ENCODE measurements around the gene SALL4. TPM values are rescaled to one million over a fixed set of nuclear protein-coding genes. Genes with fewer than 3 reads are reported as not detected.
"Not testable (repeated sequence)": the region's sequence is repeated elsewhere in the genome, so short reads cannot be mapped to it uniquely, and the experiment has no call there.

SALL4 gene
- total RNA-seq, 2 experiments from 2014 or later: not detected

DNA sequence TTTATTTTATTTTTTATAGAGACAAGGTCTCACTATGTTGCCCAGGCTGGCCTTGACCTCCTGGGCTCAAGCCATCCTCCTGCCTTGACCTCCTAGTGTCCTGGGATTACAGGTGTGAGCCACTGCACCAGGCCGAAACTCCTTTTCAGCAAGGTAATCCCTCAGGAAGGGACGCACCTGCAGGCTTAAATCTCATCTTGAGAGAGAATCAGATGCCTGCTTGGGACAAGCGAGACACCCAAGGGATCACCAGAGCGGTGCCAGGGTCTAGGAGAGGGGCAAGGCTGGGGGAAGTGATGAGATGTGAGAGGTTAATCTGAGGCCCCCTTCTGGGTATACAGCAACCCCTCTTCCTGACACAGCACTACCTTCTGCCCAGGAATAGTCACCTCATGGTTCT, 30.1 kb downstream of the SALL4 start:
- no peak for DNase-seq
- Mint-ChIP-seq H3K27me3 (ENCODE audit: low read depth) (peaks cover 26% of the 10 kb centered on the region), H3K9me3 (no peaks in the 10 kb centered on the region), H3K4me3 (no peak overlapping the region), H3K4me1 (ENCODE audit: low read depth) (peaks cover 5% of the 10 kb centered on the region), H3K27ac (no peak overlapping the region), H3K36me3 (ENCODE audit: low read depth) (no peaks in the 10 kb centered on the region)
- intact Hi-C loops (cut with micrococcal nuclease): no loop called here
- CTCF ChIA-PET: no interaction called here

DNA sequence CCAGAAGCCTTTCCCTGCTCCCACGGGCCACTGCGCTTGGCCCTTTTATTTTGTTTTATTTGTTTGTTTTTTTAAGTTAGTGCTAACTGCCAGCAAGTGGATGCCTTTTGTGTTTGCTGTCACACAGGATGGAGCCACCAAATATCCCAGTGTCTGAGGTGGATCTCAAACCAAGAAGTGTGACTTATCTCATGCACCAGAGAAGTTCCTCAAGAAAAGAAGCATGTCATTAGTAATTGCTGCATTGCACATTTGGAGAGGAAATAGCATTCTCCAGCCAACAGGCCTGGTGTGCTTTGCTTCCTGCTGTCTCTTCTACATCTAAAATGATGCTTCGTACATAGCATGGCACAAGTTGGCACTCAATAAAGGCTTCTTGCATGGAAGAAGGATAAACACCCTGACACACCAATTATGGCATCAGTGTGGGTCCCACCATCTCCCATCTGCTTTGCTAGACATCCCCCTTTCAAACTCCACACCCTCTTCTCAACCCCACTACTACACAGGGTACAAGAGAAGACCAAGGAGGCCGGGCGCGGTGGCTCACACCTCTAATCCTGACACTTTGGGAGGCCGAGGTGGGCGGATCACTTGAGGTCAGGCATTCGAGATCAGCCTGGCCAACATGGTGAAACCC, 32.2 kb downstream of the SALL4 start:
- intact Hi-C loops (cut with micrococcal nuclease): no loop called here
- Mint-ChIP-seq H3K4me1 (ENCODE audit: low read depth) (peaks cover 5% of the 10 kb centered on the region), H3K27ac (no peak overlapping the region), H3K36me3 (ENCODE audit: low read depth) (no peaks in the 10 kb centered on the region), H3K9me3 (no peaks in the 10 kb centered on the region), H3K27me3 (ENCODE audit: low read depth) (peaks cover 41% of the 10 kb centered on the region), H3K4me3 (no peak overlapping the region)
- CTCF ChIA-PET: interaction anchor here (0.7 kb wide), 1 partner anchor 133 kb away, joined by 3 read pairs; no protein-coding TSS in a partner anchor
- no peak for DNase-seq

DNA sequence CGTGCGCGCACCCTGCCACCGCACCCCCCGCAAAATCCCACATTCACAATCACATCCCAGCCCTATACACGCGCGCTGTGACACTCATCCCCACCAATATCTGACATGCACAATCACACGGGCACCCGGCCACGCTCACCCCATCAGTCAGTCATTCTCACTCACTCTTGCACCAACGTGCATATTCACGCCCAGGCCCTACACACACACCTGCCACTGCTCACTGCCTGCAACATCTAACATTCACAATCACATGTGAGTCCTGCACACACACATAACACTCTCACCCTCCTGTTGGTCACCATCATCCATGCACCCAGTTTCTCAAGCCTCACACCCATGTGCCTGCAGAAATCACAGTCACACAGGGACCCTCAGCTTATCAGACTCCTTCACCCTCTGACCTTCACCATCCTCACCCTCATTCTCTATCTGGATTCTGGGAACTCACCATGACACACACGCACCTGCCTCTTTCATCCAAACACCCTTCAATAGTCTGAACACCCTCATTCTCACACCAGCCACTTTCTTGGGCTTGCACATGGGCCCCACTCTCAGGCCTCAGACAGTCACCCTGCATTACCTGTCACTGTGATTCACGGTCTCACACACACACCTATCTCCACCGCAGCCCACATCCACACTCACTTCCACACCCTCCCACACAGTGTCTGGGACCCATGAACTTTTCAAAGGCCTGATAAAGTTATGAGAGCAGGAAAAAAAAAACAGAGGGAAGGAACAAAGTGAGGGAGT, 33.4 kb downstream of the SALL4 start:
- CTCF ChIA-PET: interaction anchor here (0.7 kb wide), 1 partner anchor 131 kb away, joined by 3 read pairs; no protein-coding TSS in a partner anchor
- H3K36me3 Mint-ChIP-seq (ENCODE audit: low read depth): no peaks in the 10 kb centered on the region
- H3K27me3 Mint-ChIP-seq (ENCODE audit: low read depth): peaks cover 46% of the 10 kb centered on the region
- intact Hi-C loops (cut with micrococcal nuclease): no loop called here
- H3K9me3 Mint-ChIP-seq: no peaks in the 10 kb centered on the region
- peaks cover 5% of the 10 kb centered on the region for H3K4me1 Mint-ChIP-seq (ENCODE audit: low read depth)
- DNase-seq: no peak
- peak overlapping the region; percentile 39 for H3K4me3 Mint-ChIP-seq
- no peak overlapping the region for H3K27ac Mint-ChIP-seq

DNA sequence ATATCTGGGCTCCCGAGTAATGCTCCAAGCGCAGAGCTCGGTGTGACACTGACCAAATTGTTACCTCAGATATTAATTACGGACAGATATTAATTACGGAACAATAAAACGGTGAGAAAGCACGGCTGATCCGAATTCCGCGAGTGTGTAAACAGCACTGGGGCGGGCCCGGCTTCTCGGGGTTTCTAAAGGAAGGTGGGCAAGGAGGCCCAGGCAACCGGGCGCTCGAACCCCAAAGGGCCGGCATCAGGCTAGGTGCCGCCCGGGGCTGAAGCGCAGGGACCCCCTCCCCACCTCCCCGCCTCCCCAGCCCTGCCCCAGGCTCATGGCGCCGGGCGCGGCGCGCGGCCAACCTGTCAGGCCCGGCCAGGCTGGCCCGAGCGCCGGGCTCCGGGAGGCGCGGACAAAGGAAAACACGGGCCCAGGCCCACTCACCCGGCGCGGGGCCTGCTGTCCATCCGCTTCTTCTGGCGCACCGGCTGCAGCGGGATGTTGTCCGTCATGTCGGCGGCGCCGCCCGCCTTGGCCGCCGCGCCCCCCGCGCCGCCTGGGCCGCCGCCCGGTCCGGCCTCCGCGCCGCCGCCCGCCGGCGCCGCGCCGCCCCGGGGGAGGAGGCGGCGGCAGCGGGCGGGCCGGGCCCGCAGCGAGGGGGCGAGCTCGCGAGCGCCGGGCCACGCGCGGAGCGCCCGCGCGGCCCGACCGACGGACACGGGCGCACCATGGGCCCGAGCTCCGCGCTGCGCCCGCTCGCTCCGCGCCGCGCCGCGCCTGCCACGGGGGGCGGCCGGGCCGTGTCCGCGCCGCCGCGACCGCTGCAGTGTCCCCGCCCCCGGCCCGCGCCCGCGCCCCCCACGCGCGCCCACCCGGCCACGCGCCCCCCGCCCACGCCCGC, 34.2 kb downstream of the SALL4 start, which contains the start of gene ATP9A:
TSS of gene ATP9A (minus strand) at position 524 of the 892 bp plus-strand sequence. CDS start at position 503, 21 bp downstream.
- Mint-ChIP-seq H3K9me3 (no peaks in the 10 kb centered on the region), H3K4me1 (ENCODE audit: low read depth) (peaks cover 5% of the 10 kb centered on the region), H3K27ac (no peak within 1 kb of the TSS), H3K36me3 (ENCODE audit: low read depth) (no peaks in the 10 kb centered on the region), H3K27me3 (ENCODE audit: low read depth) (peaks cover 43% of the 10 kb centered on the region), H3K4me3 (peak within 1 kb of the TSS; percentile 39)
- CTCF ChIA-PET: no interaction called here
- DNase-seq: no peak
- intact Hi-C loops (cut with micrococcal nuclease): no loop called here

DNA sequence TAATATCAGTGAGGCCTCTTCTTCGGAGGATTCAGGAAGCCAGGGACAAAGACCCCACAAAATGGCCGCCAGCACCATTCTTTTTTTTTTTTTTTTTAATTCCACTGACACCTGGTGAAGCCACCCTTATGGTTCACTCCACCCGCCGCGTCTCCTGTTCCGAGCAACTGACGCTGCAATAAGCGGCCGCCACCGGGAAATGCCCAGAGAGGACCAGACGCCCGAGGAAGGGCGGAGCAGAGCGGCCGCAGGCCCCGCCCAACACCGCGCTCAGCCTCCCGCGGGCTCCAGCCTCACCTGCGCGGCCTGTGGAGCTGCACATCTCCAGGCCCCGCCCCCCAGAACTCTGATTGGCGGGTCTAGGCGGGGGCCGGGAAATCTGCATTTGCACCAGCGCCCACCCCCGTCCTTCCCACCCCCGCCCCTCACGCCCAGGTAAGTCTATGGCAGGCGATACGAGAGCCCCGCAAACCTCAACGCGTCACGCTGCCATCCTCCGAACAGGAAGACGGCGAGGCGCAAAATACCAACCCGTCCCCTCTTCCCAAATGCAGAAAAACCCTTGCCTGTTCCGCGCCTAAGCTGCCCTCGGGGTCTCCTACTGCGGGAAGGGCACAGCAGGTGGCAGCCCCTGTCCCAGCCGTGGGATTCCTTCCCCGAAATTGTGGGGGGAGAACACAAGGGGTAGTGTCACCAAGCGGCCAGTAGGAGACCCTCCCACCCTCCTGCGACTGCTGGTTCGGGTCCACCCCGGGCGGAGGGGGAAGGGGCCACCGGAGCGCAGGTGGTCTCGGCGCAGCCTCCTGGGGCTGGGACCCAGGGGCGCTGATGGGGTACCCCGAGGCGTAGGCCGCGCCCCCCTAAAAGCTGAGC, 35.1 kb downstream of the SALL4 start:
- intact Hi-C loops (cut with micrococcal nuclease): no loop called here
- H3K27ac Mint-ChIP-seq: no peak overlapping the region

DNA sequence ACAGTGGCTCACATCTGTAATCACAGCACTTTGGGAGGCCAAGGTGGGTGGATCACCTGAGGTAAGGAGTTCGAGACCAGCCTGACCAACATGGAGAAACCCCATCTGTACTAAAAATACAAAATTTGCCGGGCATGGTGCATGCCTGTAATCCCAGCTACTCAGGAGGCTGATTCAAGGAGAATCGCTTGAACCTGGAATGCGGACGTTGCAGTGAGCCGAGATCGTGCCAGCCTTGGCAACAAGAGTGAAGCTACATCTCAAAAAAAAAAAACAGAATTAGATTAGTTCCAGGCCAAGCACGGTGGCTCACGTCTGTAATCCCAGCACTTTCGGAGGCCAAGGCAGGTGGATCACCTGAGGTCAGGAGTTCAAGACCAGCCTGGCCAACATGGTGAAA, 36.9 kb downstream of the SALL4 start:
- intact Hi-C loops (cut with micrococcal nuclease); H3K4me3 Mint-ChIP-seq; H3K27ac Mint-ChIP-seq; H3K36me3 Mint-ChIP-seq (ENCODE audit: low read depth); CTCF ChIA-PET; DNase-seq; H3K9me3 Mint-ChIP-seq; H3K4me1 Mint-ChIP-seq (ENCODE audit: low read depth): not testable (repeated sequence)
- H3K27me3 Mint-ChIP-seq (ENCODE audit: low read depth): peaks cover 39% of the 10 kb centered on the region

More for the DNA sequence above, 35.1 kb downstream of the SALL4 start:
- DNase-seq: peak; percentile 69
- no peaks in the 10 kb centered on the region for H3K36me3 Mint-ChIP-seq (ENCODE audit: low read depth)
- CTCF ChIA-PET: no interaction called here
- H3K27me3 Mint-ChIP-seq (ENCODE audit: low read depth): peaks cover 42% of the 10 kb centered on the region
- peak overlapping the region; percentile 28 for H3K4me3 Mint-ChIP-seq
- H3K9me3 Mint-ChIP-seq: no peaks in the 10 kb centered on the region
- H3K4me1 Mint-ChIP-seq (ENCODE audit: low read depth): peaks cover 5% of the 10 kb centered on the region

DNA sequence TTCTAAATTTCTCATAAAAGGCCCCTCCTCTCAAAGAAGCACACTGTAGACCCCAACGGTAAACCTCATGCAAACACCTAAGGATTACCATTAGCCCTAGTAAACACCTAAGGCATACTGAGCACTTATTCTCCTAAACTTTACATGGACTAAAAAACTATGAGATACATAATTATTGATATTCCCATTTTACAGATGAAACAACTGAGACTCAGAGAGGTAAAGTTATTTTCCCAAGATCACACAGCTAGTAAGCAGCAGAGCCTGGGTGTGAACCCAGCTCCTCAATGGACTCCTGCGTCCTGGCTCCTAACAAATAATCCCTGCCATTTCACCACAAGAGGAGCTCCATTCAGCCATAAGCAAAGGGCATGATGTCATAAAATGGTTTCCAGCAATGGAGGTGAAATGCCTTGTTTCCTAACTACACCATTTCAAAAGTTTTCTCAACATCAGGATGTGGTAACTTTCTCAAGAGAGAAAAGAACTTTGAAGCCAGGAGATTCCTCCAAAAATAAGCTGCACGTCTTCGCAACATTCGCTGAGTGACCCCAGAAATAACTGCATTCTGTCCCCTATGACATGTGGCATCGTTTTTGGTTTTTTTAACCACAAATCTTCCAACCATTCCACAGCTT, 38.2 kb downstream of the SALL4 start:
- H3K4me3 Mint-ChIP-seq: no peak overlapping the region

DNA sequence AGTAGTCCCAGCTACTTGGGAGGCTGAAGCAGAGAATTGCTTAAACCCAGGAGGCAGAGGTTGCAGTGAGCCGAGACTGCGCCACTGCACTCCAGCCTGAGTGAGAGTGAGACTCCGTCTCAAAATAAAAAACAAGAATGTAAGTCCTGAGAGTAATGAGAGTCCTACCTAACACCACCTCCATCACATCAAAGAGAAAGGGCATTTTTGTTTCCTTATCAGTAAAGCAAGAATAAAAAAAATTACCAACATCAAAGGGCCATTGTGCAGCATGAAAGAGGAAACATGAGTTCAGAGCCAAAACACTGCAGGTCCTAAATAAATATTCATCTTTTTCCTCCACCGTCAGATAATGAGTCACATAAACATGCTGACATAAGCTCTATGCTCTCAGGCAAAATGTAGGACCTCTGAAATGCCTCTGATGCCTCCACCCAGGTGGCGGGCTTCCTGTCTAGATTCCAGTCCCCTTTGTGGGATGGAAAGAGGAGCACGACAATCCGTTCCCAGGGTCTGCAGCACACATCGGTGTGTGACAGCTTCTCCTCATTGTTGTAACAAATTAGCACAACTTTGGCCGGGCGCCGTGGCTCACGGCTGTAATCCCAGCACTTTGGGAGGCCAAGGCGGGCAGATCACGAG, 41.3 kb downstream of the SALL4 start:
- CTCF ChIA-PET: no interaction called here
- Mint-ChIP-seq H3K36me3 (ENCODE audit: low read depth) (no peaks in the 10 kb centered on the region), H3K27ac (no peak overlapping the region), H3K4me3 (no peak overlapping the region), H3K27me3 (ENCODE audit: low read depth) (peaks cover 13% of the 10 kb centered on the region), H3K9me3 (no peaks in the 10 kb centered on the region), H3K4me1 (ENCODE audit: low read depth) (no peaks in the 10 kb centered on the region)
- no peak for DNase-seq
- intact Hi-C loops (cut with micrococcal nuclease): no loop called here

More for the DNA sequence above, 38.2 kb downstream of the SALL4 start:
- intact Hi-C loops (cut with micrococcal nuclease): no loop called here
- H3K4me1 Mint-ChIP-seq (ENCODE audit: low read depth): peaks cover 5% of the 10 kb centered on the region
- H3K36me3 Mint-ChIP-seq (ENCODE audit: low read depth): no peaks in the 10 kb centered on the region
- no peak overlapping the region for H3K27ac Mint-ChIP-seq
- H3K9me3 Mint-ChIP-seq: no peaks in the 10 kb centered on the region
- CTCF ChIA-PET: no interaction called here
- DNase-seq: no peak
- H3K27me3 Mint-ChIP-seq (ENCODE audit: low read depth): peaks cover 29% of the 10 kb centered on the region

DNA sequence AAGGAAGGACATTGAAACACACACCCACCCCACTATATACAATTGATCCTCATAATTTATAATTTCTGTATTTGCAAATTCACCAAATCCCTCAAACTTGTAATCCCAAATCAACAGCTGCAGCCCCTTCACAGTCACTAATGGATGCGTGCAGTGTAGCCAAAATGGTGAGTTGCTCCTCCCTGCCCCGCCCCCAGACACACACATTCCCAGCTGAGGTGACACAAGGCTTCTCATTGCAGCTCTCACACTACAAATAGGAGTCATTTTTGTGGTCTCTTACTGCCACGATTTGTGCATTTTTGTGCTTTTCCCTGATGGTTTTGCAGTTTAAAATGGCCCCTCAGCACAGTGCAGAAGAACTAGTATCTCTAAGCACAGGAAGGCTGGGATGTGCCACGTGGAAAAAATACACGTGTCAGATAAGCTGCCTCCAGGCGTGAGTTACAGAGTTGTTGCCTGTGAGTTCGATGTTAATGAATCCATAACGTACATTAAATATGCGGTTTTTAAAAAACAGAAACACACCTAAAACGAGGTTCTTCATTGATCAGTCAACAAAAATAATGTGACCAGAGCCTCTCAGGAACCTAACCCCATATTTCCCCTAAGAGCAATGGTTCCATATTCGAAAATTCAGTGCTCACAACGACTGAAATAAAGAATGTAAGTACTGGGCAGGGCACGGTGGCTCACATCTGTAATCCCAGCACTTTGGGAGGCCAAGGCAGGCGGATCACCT, 42.4 kb downstream of the SALL4 start:
- H3K27me3 Mint-ChIP-seq (ENCODE audit: low read depth): peaks cover 4% of the 10 kb centered on the region
- no peak overlapping the region for H3K27ac Mint-ChIP-seq
- CTCF ChIA-PET: no interaction called here
- H3K36me3 Mint-ChIP-seq (ENCODE audit: low read depth): no peaks in the 10 kb centered on the region
- no peak for DNase-seq
- intact Hi-C loops (cut with micrococcal nuclease): no loop called here
- no peaks in the 10 kb centered on the region for H3K9me3 Mint-ChIP-seq
- no peak overlapping the region for H3K4me3 Mint-ChIP-seq
- no peaks in the 10 kb centered on the region for H3K4me1 Mint-ChIP-seq (ENCODE audit: low read depth)

DNA sequence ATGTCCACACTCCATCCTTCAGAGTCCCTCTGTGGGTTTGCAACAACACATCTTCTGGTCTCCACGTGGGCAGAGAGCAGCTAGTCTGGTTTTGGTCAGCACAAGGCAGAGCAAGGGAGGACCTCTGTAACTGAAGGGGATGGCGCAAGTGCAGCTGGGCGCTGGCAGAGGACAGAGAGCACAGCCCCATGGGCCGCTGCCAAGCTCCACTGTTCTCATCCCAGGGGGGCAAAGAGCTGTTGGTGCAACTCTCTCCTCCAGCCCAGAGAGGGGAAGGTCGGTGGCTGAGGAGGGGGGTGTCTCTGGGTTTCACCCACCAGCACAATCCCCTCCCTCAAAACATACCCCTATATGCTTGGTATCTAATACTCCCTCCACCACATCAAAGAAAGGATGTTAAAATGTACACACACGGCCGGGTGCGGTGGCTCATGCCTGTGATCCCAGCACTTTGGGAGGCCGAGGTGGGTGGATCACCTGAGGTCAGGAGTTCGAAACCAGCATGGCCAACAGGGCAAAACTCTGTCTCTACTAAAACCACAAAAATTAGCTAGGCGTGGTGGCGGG, 43.3 kb downstream of the SALL4 start:
- CTCF ChIA-PET: no interaction called here
- no peaks in the 10 kb centered on the region for H3K27me3 Mint-ChIP-seq (ENCODE audit: low read depth)
- intact Hi-C loops (cut with micrococcal nuclease): no loop called here
- no peaks in the 10 kb centered on the region for H3K4me1 Mint-ChIP-seq (ENCODE audit: low read depth)
- no peaks in the 10 kb centered on the region for H3K9me3 Mint-ChIP-seq
- no peak overlapping the region for H3K4me3 Mint-ChIP-seq
- no peak for DNase-seq
- H3K36me3 Mint-ChIP-seq (ENCODE audit: low read depth): no peaks in the 10 kb centered on the region
- H3K27ac Mint-ChIP-seq: no peak overlapping the region

Data from activated naive CD4-positive, alpha-beta T cell treated with anti-CD3 and anti-CD28 coated beads for 36 hours (primary cell).